ENCODE measurements around the gene C7orf25.

C7orf25 gene

DNA sequence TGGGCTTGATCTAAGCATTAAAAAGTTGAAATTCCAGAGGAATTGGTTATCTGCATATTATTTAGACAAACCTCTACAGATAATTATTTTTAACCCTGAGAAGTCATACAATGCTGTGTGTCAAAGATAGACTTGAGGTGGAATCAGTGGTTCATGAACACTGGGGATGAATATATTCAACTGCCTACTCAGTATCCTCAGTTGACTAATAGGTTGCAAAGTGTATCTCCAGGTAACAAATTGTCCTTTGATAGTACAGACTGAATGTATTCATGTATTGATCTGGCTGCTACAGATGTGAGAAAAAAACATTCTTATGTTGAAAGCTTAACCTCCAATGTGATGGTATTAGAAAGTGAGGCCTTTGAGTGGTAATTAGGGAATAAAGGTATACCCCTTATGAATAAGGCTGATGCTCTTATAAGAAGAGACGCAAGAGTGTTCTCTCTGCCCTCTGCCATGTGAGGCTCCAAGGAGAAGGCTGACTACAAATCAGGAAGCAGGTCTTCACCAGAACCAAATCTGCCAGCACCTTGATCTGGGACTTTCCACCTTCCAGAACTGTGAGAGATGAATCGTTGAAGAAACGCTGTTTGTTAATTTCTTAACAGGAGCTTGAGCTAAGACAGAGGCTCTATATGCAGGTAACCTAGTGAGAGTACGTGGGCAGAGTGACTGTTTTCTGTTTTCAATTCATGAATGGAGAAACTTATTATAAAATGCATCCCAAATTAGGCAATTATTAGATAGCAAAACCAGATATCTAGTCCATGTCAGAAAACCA is 27.8 kb upstream of the C7orf25 start:
- H3K4me1 ChIP-seq (ENCODE audit: insufficient read depth, low read length): no peaks in the 10 kb centered on the region
- no peaks in the 10 kb centered on the region for H3K27me3 ChIP-seq (ENCODE audit: insufficient read depth, low read length)
- H3K36me3 ChIP-seq (ENCODE audit: insufficient read depth, low read length): peaks cover 41% of the 10 kb centered on the region
- no peaks in the 10 kb centered on the region for H3K9me3 ChIP-seq (ENCODE audit: low read length)
- no peak overlapping the region for H3K4me3 ChIP-seq (ENCODE audit: low read length)
- no peak overlapping the region for H2AFZ ChIP-seq (ENCODE audit: low read depth, low read length)

DNA sequence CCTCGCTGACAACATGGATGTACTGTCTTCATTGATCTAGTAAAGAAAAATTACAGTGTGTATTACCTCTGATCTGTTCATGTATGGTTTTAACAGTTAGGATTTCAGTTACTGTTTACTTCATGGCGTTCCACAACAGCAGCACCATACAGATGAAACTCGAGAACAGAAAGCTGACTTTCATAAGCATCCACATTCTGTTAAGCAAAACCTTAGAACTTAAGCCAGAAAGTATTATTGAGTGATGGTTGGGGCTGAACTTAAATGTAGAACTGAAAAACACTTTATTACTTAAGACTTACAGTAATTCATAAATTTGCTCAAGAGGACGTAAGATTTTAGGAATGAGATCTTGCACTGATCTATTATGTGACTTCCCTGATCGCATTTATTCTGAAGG is 24.0 kb upstream of the C7orf25 start:
- Histone ChIP-seq H3K9me3 (ENCODE audit: low read length) (no peaks in the 10 kb centered on the region), H2AFZ (ENCODE audit: low read depth, low read length) (no peak overlapping the region), H3K27me3 (ENCODE audit: insufficient read depth, low read length) (no peaks in the 10 kb centered on the region), H3K36me3 (ENCODE audit: insufficient read depth, low read length) (peaks cover 41% of the 10 kb centered on the region), H3K4me1 (ENCODE audit: insufficient read depth, low read length) (peaks cover 8% of the 10 kb centered on the region), H3K4me3 (ENCODE audit: low read length) (no peak overlapping the region)

DNA sequence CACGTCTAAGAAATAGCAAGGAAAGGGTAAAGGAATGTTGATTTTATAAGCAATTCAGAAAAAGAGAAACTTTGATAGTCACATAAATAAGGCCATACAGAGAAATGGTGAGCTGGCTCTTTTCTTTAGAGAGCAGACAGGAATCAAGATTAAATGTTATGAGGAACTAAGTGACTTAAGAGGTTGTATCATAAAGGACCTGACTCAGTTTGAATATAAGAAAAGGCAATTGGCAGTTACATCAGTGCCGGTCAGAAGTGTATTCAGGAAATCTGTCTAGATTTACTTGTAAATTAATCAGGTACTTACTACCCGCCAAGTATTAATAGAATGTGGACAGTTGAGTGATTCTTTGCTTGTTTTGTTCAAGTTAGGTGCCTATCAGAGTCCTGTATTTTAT is 22.4 kb upstream of the C7orf25 start:
- Histone ChIP-seq H3K36me3 (ENCODE audit: insufficient read depth, low read length) (peaks cover 37% of the 10 kb centered on the region), H3K9me3 (ENCODE audit: low read length) (no peaks in the 10 kb centered on the region), H3K4me3 (ENCODE audit: low read length) (no peak overlapping the region), H2AFZ (ENCODE audit: low read depth, low read length) (no peak overlapping the region), H3K27me3 (ENCODE audit: insufficient read depth, low read length) (no peaks in the 10 kb centered on the region), H3K4me1 (ENCODE audit: insufficient read depth, low read length) (peaks cover 13% of the 10 kb centered on the region)

DNA sequence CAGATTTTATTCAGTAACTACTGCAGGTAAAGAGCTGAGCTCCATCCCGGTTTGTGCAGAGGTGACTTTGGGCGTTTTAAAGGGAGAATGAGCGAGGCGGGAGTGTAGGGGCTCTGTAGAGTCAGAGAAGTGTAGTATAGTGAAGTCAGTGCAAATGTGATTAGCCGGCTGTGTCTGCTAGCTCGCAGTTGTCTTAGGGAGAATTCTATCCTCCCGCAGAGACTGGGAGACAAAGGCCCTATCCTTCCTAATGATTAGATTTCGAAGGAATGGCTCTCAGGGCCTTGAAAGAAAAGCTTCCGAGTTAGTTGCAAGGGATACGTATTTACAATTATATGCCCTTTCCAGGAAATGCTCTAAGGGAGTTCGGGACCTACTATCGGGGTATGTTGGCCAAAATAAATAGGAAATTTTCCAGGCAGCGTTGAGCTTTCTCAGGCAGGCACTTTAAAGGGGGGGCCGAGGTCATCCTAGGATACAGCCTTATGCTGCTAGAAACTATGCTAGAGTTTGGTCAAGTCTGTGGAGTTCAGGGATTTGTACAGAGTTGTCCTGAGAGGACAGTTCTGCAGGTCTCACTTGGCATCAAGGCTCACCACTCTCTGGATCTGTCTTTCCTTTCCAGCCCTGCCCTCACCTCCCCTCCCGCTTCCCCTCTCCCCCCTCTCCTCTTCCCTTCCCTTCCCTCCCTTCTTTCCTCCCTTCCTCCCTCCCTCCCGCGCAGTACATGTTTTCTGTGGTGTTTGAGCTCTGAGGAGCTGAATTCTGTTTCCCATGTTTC is 21.1 kb upstream of the C7orf25 start:
- H3K9me3 ChIP-seq (ENCODE audit: low read length): no peaks in the 10 kb centered on the region
- H3K27me3 ChIP-seq (ENCODE audit: insufficient read depth, low read length): no peaks in the 10 kb centered on the region

DNA sequence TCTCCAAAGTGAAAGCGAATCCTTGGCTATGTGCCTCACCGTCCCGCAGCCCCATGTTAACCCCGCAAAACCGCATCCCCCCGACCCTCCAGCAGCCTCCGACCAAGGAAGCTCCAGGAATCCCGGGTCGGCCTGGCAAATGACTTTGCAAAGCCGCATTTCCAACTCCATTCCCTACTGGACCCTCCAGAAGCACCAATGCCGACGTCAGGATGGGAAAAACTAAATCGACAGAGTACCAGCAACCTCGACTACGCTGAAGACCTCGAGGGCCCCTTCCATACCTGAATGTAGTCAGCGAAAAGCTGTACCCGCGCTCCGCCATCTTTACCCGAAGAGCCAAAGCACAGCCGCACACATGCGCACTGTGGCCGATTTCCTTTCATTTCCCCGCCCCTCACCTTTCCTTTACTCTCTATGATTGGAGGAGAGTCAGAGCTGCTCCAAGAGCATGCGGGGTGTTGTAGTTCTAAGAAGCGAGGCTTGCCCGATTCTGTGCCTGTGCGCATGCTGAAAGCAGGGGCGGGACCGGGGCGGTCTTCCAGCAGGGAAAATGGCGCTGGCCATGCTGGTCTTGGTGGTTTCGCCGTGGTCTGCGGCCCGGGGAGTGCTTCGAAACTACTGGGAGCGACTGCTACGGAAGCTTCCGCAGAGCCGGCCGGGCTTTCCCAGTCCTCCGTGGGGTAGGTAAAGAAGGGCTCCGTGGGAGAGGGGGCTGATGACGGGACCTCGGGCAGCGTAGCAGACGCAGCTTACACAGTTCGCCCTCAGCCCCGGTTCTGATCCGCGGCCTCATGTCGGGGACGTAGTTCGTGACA is 20.2 kb upstream of the C7orf25 start, which contains the start of the genes MRPL32 and PSMA2:
Gene MRPL32 (plus strand): TSS at position 543 of the 818 bp plus-strand sequence. CDS start 11 bp downstream, at position 554.
Gene PSMA2 (minus strand): TSS at position 341 of the 818 bp plus-strand sequence. CDS start 16 bp downstream, at position 325.
- Histone ChIP-seq H3K4me3 (ENCODE audit: low read length) (peak within 1 kb of the TSS; percentile 85), H2AFZ (ENCODE audit: low read depth, low read length) (peak within 1 kb of the TSS; percentile 84), H3K4me1 (ENCODE audit: insufficient read depth, low read length) (peaks cover 13% of the 10 kb centered on the region), H3K9me3 (ENCODE audit: low read length) (no peaks in the 10 kb centered on the region), H3K36me3 (ENCODE audit: insufficient read depth, low read length) (peaks cover 20% of the 10 kb centered on the region), H3K27me3 (ENCODE audit: insufficient read depth, low read length) (no peaks in the 10 kb centered on the region)

More for the DNA sequence above, 21.1 kb upstream of the C7orf25 start:
- peaks cover 13% of the 10 kb centered on the region for H3K4me1 ChIP-seq (ENCODE audit: insufficient read depth, low read length)
- peak overlapping the region; percentile 85 for H3K4me3 ChIP-seq (ENCODE audit: low read length)
- H3K36me3 ChIP-seq (ENCODE audit: insufficient read depth, low read length): peaks cover 27% of the 10 kb centered on the region
- peak overlapping the region; percentile 84 for H2AFZ ChIP-seq (ENCODE audit: low read depth, low read length)

DNA sequence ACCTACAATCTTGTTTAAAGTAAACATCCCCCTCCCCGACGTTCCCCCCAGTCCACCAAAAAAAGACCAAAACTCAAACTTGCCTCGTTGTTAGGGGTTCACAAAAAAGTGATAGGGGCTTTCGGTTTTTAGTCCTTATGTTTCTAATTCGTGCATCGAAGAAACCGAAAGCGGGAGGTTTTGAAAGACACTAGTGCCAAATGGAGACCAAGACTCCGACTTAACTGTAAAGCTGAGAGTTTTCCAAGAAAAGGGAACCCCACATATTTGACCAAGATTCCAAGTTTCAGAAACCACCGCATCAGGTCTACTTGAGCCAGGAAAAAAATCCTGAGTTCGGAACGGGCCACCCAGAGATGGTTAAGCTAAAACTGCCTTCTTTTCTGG is 19.6 kb upstream of the C7orf25 start:
- no peaks in the 10 kb centered on the region for H3K9me3 ChIP-seq (ENCODE audit: low read length)
- peak overlapping the region; percentile 70 for H2AFZ ChIP-seq (ENCODE audit: low read depth, low read length)
- H3K4me1 ChIP-seq (ENCODE audit: insufficient read depth, low read length): peaks cover 13% of the 10 kb centered on the region
- H3K36me3 ChIP-seq (ENCODE audit: insufficient read depth, low read length): peaks cover 20% of the 10 kb centered on the region
- no peaks in the 10 kb centered on the region for H3K27me3 ChIP-seq (ENCODE audit: insufficient read depth, low read length)
- peak overlapping the region; percentile 85 for H3K4me3 ChIP-seq (ENCODE audit: low read length)

DNA sequence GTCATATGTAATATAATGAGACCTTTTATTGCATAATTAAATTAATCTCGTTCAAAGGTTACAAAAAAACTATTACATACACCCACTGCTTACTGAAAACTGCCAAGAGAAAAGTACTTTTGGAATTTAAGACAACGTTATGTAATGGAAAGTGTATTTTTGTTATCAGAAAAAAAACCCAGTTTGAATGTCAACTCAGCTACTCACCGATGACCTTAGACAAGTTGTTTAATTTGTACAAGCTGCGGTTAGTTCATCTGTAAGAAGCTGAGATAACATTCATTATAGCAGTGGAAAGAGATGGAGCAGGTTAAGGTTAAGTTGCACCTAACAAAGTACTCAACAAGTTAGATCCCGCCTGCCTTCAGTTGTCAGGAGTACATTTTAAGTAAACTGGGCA is 19.0 kb upstream of the C7orf25 start:
- no peak overlapping the region for H2AFZ ChIP-seq (ENCODE audit: low read depth, low read length)
- no peaks in the 10 kb centered on the region for H3K9me3 ChIP-seq (ENCODE audit: low read length)
- no peaks in the 10 kb centered on the region for H3K27me3 ChIP-seq (ENCODE audit: insufficient read depth, low read length)
- peaks cover 21% of the 10 kb centered on the region for H3K36me3 ChIP-seq (ENCODE audit: insufficient read depth, low read length)
- peaks cover 13% of the 10 kb centered on the region for H3K4me1 ChIP-seq (ENCODE audit: insufficient read depth, low read length)
- peak overlapping the region; percentile 85 for H3K4me3 ChIP-seq (ENCODE audit: low read length)

DNA sequence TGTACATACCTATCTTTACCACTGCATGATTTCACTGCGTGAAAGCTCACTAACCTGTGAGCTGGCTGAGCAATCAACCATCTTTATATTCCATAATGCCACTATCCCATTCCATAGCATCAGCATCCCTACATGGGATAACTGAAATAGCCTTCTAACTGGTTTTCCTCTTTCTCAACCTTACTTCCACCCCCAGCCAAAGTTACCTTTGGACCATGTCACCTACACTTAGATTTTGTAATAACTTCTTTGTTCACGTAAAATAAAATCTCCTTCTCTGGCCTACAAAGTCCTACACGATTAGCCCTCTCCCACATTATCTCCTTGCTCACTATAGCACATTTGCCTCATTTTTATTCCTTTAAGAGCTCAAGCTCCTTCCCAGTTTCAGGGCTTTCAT is 17.6 kb upstream of the C7orf25 start:
- Histone ChIP-seq H3K36me3 (ENCODE audit: insufficient read depth, low read length) (peaks cover 23% of the 10 kb centered on the region), H2AFZ (ENCODE audit: low read depth, low read length) (no peak overlapping the region), H3K4me3 (ENCODE audit: low read length) (no peak overlapping the region), H3K9me3 (ENCODE audit: low read length) (no peaks in the 10 kb centered on the region), H3K4me1 (ENCODE audit: insufficient read depth, low read length) (peaks cover 13% of the 10 kb centered on the region), H3K27me3 (ENCODE audit: insufficient read depth, low read length) (no peaks in the 10 kb centered on the region)

DNA sequence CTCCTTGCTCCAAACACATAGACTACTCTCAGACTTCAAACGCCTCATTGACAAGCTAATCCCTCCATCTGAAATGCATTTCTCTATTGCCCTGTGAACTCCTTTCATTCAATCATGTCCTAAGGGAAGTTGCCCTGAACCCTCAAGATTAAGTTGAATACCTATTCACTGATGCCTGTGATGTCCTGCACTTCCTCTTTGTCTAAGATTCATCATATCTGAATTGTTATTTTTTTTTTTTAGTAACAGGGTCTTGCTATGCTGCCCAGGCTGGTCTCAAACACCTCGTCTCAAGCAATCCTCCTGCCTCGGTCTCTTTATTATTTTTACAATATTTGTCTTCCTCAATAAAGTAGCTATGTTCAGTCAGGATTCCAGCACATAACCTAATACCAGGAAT is 16.9 kb upstream of the C7orf25 start:
- Histone ChIP-seq H2AFZ (ENCODE audit: low read depth, low read length) (no peak overlapping the region), H3K9me3 (ENCODE audit: low read length) (no peaks in the 10 kb centered on the region), H3K36me3 (ENCODE audit: insufficient read depth, low read length) (peaks cover 29% of the 10 kb centered on the region), H3K4me1 (ENCODE audit: insufficient read depth, low read length) (peaks cover 12% of the 10 kb centered on the region), H3K4me3 (ENCODE audit: low read length) (no peak overlapping the region), H3K27me3 (ENCODE audit: insufficient read depth, low read length) (no peaks in the 10 kb centered on the region)

DNA sequence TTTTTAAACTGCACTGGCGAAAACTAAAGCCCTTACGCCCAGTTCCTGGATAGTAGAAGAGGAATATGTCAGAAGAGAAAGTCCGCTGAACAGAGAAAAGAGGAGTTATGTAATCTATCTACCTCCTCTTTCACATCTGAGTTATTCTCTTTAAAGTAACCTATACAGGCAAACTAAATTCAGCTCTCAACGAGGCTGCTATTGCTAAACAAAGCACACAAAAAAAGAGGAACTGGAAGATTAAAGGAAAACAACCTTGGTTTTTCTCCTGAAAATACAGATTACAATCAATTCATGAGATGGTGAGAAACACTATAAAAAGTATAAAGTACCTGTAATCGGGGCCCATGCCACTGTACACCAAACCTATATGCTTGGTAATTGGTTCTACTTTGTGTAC is 14.3 kb upstream of the C7orf25 start:
- no peaks in the 10 kb centered on the region for H3K27me3 ChIP-seq (ENCODE audit: insufficient read depth, low read length)
- H3K4me3 ChIP-seq (ENCODE audit: low read length): no peak overlapping the region
- peaks cover 53% of the 10 kb centered on the region for H3K36me3 ChIP-seq (ENCODE audit: insufficient read depth, low read length)
- H2AFZ ChIP-seq (ENCODE audit: low read depth, low read length): no peak overlapping the region
- peaks cover 7% of the 10 kb centered on the region for H3K4me1 ChIP-seq (ENCODE audit: insufficient read depth, low read length)
- H3K9me3 ChIP-seq (ENCODE audit: low read length): no peaks in the 10 kb centered on the region

DNA sequence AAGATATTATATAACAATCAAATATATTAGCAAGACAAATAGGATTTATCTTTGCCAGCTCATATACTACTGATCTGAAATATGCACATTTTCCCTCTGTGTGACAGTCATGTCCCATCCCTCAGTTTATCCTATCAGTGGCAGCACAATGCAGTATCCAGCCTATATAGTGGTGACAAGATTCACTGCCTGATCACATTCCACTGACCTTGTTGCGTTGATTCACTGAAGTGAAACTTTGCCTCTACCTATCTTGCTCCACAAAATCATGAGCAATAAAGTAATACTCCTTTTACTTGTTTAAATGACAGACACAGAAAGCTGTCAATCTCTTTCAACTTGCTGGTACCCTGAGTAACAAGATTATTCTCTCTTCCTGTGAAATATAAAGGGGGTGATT is 13.8 kb upstream of the C7orf25 start:
- peaks cover 59% of the 10 kb centered on the region for H3K36me3 ChIP-seq (ENCODE audit: insufficient read depth, low read length)
- no peak overlapping the region for H2AFZ ChIP-seq (ENCODE audit: low read depth, low read length)
- no peak overlapping the region for H3K4me3 ChIP-seq (ENCODE audit: low read length)
- no peaks in the 10 kb centered on the region for H3K27me3 ChIP-seq (ENCODE audit: insufficient read depth, low read length)
- no peaks in the 10 kb centered on the region for H3K9me3 ChIP-seq (ENCODE audit: low read length)
- H3K4me1 ChIP-seq (ENCODE audit: insufficient read depth, low read length): peaks cover 3% of the 10 kb centered on the region

DNA sequence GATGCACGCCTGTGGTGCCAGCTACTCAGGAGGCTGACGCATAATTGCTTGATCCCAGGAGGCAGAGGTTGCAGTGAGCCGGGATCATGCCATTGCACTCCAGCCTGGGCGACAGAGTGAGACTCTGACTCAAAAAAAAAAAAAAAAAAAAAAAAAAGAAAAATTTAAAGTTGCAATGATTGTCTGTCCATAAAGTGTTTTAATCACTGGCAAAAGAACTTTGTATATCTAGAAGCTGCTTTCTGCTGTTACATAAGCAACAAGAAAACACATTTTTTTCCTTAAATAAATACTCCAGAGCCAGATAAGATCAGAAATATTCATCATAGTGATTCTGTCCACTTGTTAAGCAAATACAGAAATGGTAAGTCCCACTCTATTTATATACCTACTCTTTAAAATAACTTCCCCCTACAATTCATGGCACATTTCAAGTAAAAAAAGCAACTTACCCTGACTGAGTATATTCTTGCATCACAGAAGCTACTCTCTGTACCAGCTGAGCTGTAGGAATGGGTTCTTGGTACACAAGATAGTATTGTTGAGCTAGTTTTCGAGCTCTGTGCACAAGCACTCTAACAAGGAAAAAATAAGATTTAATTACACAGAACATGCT is 12.5 kb upstream of the C7orf25 start:
- H3K36me3 ChIP-seq (ENCODE audit: insufficient read depth, low read length): peaks cover 71% of the 10 kb centered on the region
- H3K4me3 ChIP-seq (ENCODE audit: low read length): no peak overlapping the region
- H3K9me3 ChIP-seq (ENCODE audit: low read length): no peaks in the 10 kb centered on the region
- no peak overlapping the region for H2AFZ ChIP-seq (ENCODE audit: low read depth, low read length)
- H3K4me1 ChIP-seq (ENCODE audit: insufficient read depth, low read length): no peaks in the 10 kb centered on the region
- H3K27me3 ChIP-seq (ENCODE audit: insufficient read depth, low read length): no peaks in the 10 kb centered on the region
